Heart left ventricle (tissue), 16 donors: ENCODE results near the gene NR2F1. TPM values are rescaled to one million over a fixed set of nuclear protein-coding genes. Genes with fewer than 3 reads are reported as not detected.

Source experiments
- ATAC-seq, 4 donors: fragments of 200-7000 bp; cut with Tn5 transposase; one replicate each; pipeline ENCODE4 v1.9.1; 2020 to 2022; ENCODE audit warnings: moderate library complexity in 4 of 4, mild to moderate bottlenecking in 3 of 4, moderate number of reproducible peaks in 1 of 4
- DNase-seq, 5 donors: peaks; one replicate each; pipeline ENCODE4 v3.0.0-alpha.2; 2020
- H3K27ac ChIP-seq, 12 donors: fragments of 200-600 bp; sonication (generic) in 4 of 12; one replicate each; pipeline versions ENCODE4 v1.5.0 to v1.8.0; 2016 to 2022; ENCODE audit warnings: mild to moderate bottlenecking in 2 of 12
- H3K27me3 ChIP-seq, 9 donors: fragments of 200-600 bp; sonication (generic) in 2 of 9; one replicate each; pipeline versions ENCODE4 v1.5.1 to v1.8.0; 2016 to 2022; ENCODE audit warnings: mild to moderate bottlenecking in 3 of 9
- H3K36me3 ChIP-seq, 9 donors: fragments of 200-600 bp; sonication (generic) in 2 of 9; one replicate each; pipeline versions ENCODE4 v1.5.0 to v1.8.0; 2018 to 2022; ENCODE audit warnings: mild to moderate bottlenecking in 2 of 9
- H3K4me1 ChIP-seq, 12 donors: fragments of 200-600 bp; sonication (generic) in 4 of 12; one replicate each; pipeline versions ENCODE4 v1.5.0 to v1.8.0; 2016 to 2022; ENCODE audit warnings: mild to moderate bottlenecking in 3 of 12
- H3K4me3 ChIP-seq, 12 donors: fragments of 200-600 bp; sonication (generic) in 4 of 12; one replicate each; pipeline versions ENCODE4 v1.5.0 to v1.8.0; 2017 to 2022; ENCODE audit warnings: mild to moderate bottlenecking in 9 of 12, moderate library complexity in 4 of 12
- H3K9me3 ChIP-seq, 12 donors: fragments of 200-600 bp; sonication (generic) in 4 of 12; one replicate each; pipeline versions ENCODE4 v1.5.0 to v1.8.0; 2016 to 2022; ENCODE audit warnings: mild to moderate bottlenecking in 1 of 12
- POLR2A ChIP-seq, 2 donors: fragments of 450-650 bp; IDR thresholded peaks; one replicate each; pipeline ENCODE4 v1.6.1; 2017; ENCODE audit warnings: antibody characterized with exemption in 2 of 2, mild to moderate bottlenecking in 2 of 2, moderate library complexity in 2 of 2
- WGBS, 4 donors: extraction: QIAGEN DNeasy Blood & Tissue Kit in 2 of 4; methylation state at CpG; one replicate each; pipeline versions ENCODE4 v1.1.5 to v1.1.7; 2013 to 2018; 5-methylcytosine and 5-hydroxymethylcytosine counted together
- intact Hi-C, 10 donors: fragments of 100-400 bp; cut with DNase I; formaldehyde crosslinking; loops; one replicate each; pipeline versions ENCODE4 v1.11.1 to v1.14.2; 2022
- polyA plus RNA-seq, 2 donors: library from polyadenylated mRNA; stranded (reverse); fragments of 200-250 nt; gene quantifications; one replicate each; pipeline ENCODE4 v1.2.3, GENCODE V29; 2013
- total RNA-seq, 9 donors: library from RNA; depleted of rRNA in 2 of 9; stranded (reverse); fragments of >200 nt in 2 of 9; fragmentation: NEBNext Ultra II Directional in 3 of 9; extraction: Animal tissue kit (Norgen Biotek cat#: 25700) in 3 of 9; gene quantifications; one replicate each; pipeline versions ENCODE4 v1.1.0 to v1.2.4, GENCODE V29; 2016 to 2023
- TF ChIP-seq, protein P1 (sequence below), 12 donors: fragments of 200-600 bp; sonication (generic) in 4 of 12; IDR thresholded peaks; one replicate each; pipeline versions ENCODE4 v1.5.0 to v1.8.0; 2018 to 2022; ENCODE audit warnings: antibody characterized with exemption in 12 of 12, mild to moderate bottlenecking in 5 of 12
- donor health status: ischemic (EF 13 %, LVEDD 7.1; RV severe dilation, severe dysfunction).
- donor health status: healthy with polysubstance abuse.
- donor health status: DM: no; HTN: yes; CAD: no.
- donor health status: DM: no; HTN: no; CAD: no.
- donor health status: ischemic (EF 25% LVEDD 6.9; RV normal size, moderate dysfunction).
- donor health status: ischemic (EF 25% LVEDD 5.7; RV mildly dilated, moderate dysfunction).
- donor health status: healthy.
- donor health status: DM: yes; HTN: yes; CAD: no.
- donor health status: ischemic (EF 35%, LVEDD 5.7; RV mildly dilated, moderate dysfunction).
- donor health status: nonischemic (EF 11% LVEDD 7.7; RV severe dilation, severe dysfunction).
- donor health status: DM: yes; HTN: yes; CAD: no.
- donor health status: PGD.
- donor health status: ischemic (EF 29% LVEDD 5.4; RV normal size, mild dysfunction).
- donor health status: nonischemic (EF 23%, LVEDD 6.1; RV moderate dilation, normal function).

Gene NR2F1
- total and polyA plus RNA-seq, 11 donors: 0.37 to 13.5 (median 0.57) TPM; not detected in 3

DNA sequence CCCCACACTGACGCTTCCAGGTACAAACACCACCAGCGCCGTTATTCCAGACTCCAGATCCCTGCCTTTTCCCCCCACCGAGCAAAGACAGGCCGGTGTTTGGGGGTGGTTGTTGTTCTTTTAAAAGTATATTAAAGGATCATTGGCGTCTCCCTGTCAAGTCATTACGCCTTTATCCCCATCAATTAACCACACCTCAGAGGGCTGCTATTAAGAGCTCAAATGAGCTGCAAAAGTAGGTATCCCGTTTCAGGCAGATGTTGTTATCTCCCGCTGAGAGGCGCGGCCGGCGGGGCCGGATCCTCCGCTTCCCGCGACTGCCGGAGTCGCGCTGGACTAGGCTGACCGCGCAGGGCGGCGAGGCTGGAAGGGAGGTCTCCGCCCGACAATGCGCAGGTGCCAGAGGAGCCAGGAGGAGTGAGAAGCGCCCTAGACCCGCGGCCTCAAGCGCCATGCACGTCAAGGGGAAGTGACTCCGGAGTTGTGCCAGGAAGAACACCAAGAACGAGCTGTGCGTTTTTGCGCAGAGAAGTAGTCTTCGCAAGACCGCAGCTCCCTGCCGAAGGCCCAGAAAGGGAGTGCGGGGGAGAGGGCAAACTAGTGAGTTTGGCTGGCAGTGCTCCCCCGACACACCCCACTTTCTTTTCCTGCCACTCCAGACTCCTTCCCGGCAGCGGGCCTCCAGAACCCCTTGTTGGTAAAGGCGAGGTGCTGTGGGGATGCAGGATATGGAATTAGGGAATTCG is 10.2 kb upstream of the NR2F1 start:
- H3K27ac ChIP-seq: no peak overlapping the region
- TF ChIP-seq, protein P1, sequence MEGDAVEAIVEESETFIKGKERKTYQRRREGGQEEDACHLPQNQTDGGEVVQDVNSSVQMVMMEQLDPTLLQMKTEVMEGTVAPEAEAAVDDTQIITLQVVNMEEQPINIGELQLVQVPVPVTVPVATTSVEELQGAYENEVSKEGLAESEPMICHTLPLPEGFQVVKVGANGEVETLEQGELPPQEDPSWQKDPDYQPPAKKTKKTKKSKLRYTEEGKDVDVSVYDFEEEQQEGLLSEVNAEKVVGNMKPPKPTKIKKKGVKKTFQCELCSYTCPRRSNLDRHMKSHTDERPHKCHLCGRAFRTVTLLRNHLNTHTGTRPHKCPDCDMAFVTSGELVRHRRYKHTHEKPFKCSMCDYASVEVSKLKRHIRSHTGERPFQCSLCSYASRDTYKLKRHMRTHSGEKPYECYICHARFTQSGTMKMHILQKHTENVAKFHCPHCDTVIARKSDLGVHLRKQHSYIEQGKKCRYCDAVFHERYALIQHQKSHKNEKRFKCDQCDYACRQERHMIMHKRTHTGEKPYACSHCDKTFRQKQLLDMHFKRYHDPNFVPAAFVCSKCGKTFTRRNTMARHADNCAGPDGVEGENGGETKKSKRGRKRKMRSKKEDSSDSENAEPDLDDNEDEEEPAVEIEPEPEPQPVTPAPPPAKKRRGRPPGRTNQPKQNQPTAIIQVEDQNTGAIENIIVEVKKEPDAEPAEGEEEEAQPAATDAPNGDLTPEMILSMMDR (IDR thresholded peaks at IDR 0.05): no peak
- no peak for TF ChIP-seq POLR2A (IDR thresholded peaks at IDR 0.05)
- intact Hi-C loops: loop anchor here in 1 of 10 donors (10.0 kb wide), 1 partner anchor 668 kb away; no protein-coding TSS in a partner anchor
- H3K4me3 ChIP-seq: peak overlapping the region in 6 of 12 donors; percentile 3 to 44 (median 16)
- no peaks in the 10 kb centered on the region for H3K36me3 ChIP-seq
- WGBS, 4 donors: 6 to 22% (median 12%) methylated on average over 45 of the region's 45 CpGs
- no peak for ATAC-seq
- no peaks in the 10 kb centered on the region for H3K9me3 ChIP-seq
- peaks cover 19 to 98% (median 92%) of the 10 kb centered on the region in 9 donors for H3K27me3 ChIP-seq
- H3K4me1 ChIP-seq: peaks cover 0 to 23% (median 6%) of the 10 kb centered on the region in 12 donors
- DNase-seq: peak in 1 of 5 donors; percentile 36

DNA sequence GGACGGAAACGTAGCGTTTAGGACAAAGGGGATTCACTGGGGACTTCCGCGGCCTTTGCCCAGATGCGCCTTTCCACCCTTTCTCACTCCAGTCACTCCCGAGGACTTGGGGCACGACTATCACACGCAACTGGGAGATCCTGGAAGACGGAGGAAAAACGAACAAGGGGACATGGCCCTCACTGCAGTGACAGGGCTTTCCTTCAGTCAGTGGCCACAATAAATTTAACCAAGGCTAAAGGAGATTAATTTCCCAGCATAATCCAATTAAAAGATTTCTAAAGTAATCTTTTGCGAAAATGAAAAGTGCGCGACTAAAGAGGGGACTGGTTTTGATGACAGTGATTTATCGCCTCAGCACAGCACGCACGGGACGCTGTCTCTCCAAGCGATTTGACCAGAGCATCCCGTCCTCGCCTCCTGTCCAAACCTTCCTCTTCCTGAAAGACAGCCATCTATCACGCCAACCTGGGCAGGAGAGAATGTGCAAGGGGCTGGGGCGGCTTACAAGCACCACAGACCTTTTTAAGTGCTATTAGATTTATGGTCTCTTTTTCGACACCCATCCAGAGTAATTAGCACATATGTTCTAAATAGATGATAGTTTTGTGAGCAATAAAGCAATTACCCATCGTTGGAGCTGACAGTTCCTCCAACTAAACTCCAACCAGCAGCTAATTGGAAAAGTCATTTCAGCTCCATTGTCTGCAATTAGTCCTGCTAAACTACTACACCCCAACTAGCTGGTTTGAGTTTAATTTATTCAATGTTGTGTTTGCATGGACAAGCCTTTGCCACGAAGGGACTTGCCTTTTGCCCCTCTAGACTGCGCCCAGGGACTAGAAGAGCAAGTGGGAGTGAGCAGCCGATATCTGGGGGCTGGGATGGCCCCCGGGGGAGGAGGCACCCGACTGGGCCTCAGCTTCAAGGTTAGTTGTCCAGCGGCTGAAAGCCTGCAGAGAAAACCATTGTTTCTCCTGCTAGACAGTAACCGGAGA is 9.4 kb upstream of the NR2F1 start:
- WGBS, 4 donors: 27 to 39% (median 36%) methylated on average over 31 to 32 of the region's 32 CpGs
- H3K27me3 ChIP-seq: peaks cover 18 to 100% (median 97%) of the 10 kb centered on the region in 9 donors

DNA sequence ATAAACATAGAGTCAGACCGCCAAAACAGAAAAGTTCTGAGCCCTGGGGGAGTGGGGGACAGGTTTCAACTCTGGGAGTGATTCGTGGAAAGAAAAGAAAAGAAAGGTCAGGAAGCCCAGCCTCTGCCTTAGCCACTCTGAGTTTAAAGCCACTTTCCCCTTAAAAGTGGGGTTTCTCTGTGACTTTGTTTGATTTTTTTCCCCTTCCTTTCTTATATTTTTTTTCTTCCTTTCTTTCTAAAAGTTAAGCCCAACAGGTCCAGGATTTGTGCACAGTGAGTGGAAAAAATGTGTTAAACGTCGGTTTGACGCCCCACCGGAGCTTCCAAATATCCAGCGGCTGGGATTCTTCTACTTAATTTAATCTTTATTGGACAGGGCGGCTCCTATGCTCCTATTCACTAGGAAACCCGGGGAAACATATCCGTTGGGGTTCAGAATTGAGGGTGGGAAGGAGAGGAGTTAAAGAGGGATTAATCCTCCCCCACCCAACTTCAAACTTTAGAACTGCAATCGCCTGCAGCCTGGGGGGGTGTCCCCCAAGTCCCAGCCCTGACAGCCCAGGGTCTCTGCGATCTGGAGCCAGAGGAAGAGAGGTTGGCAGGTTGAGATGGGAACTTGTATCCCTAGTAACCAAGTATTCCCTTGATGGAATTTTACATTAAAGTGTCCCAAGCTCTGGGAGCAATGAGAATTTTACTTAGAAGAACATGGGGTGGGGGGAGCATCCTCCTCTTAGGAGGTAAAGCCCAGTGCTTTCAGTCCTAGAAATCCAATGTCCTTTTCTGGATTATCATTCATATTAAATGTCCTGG is 8.3 kb upstream of the NR2F1 start:
- Histone ChIP-seq H3K4me1 (peaks cover 0 to 33% (median 14%) of the 10 kb centered on the region in 12 donors), H3K4me3 (no peak overlapping the region), H3K9me3 (no peaks in the 10 kb centered on the region), H3K27me3 (peaks cover 24 to 100% (median 97%) of the 10 kb centered on the region in 9 donors), H3K36me3 (no peaks in the 10 kb centered on the region), H3K27ac (no peak overlapping the region)
- ATAC-seq: no peak
- 14 to 27% (median 22%) methylated on average over 12 of the region's 12 CpGs for WGBS, 4 donors
- intact Hi-C loops: loop anchor here in 1 of 10 donors (10.0 kb wide), 1 partner anchor 670 kb away; no protein-coding TSS in a partner anchor
- no peak for TF ChIP-seq POLR2A (IDR thresholded peaks at IDR 0.05)
- TF ChIP-seq, protein P1 (IDR thresholded peaks at IDR 0.05): no peak
- no peak for DNase-seq

More for the DNA sequence above, 9.4 kb upstream of the NR2F1 start:
- peak in 1 of 5 donors; percentile 18 for DNase-seq
- Histone ChIP-seq H3K4me1 (peaks cover 0 to 23% (median 6%) of the 10 kb centered on the region in 12 donors), H3K9me3 (no peaks in the 10 kb centered on the region), H3K36me3 (no peaks in the 10 kb centered on the region), H3K4me3 (peak overlapping the region in 1 of 12 donors; percentile 7), H3K27ac (no peak overlapping the region)
- intact Hi-C loops: loop anchor here in 1 of 10 donors (10.0 kb wide), 1 partner anchor 669 kb away; no protein-coding TSS in a partner anchor
- TF ChIP-seq POLR2A (IDR thresholded peaks at IDR 0.05): no peak
- TF ChIP-seq, protein P1 (IDR thresholded peaks at IDR 0.05): no peak
- no peak for ATAC-seq
